ENCODE results near the gene GORASP2.

GORASP2 gene

GRCh38 chr2:170922634-170923494 lies 6.2 kb upstream of the GORASP2 start:
- DNase-seq (ENCODE audit: low read depth, low spot score), result no peak

GRCh38 chr2:170923799-170924198 lies 5.3 kb upstream of the GORASP2 start:
- no peak for DNase-seq (ENCODE audit: low read depth, low spot score)

- DNase-seq (ENCODE audit: low read depth, low spot score), result no peak
Measured at GRCh38 chr2:170924969-170925368, 4.1 kb upstream of the GORASP2 start.

GRCh38 chr2:170925923-170926322 lies 3.1 kb upstream of the GORASP2 start:
- no peak for DNase-seq (ENCODE audit: low read depth, low spot score)

GRCh38 chr2:170926743-170927297 lies 2.2 kb upstream of the GORASP2 start:
- no peak for DNase-seq (ENCODE audit: low read depth, low spot score)

GRCh38 chr2:170928036-170928823 lies 823 bp upstream of the GORASP2 start:
- no peak for DNase-seq (ENCODE audit: low read depth, low spot score)

GRCh38 chr2:170929686-170930050 lies 615 bp downstream of the GORASP2 start:
- no peak for DNase-seq (ENCODE audit: low read depth, low spot score)

GRCh38 chr2:170930131-170930990 lies 1.3 kb downstream of the GORASP2 start:
- DNase-seq (ENCODE audit: low read depth, low spot score), result no peak

- no peak for DNase-seq (ENCODE audit: low read depth, low spot score)
Measured at GRCh38 chr2:170930991-170931266, 1.9 kb downstream of the GORASP2 start.

GRCh38 chr2:170932166-170932565 lies 3.1 kb downstream of the GORASP2 start:
- no peak for DNase-seq (ENCODE audit: low read depth, low spot score)

- no peak for DNase-seq (ENCODE audit: low read depth, low spot score)
Measured at GRCh38 chr2:170932948-170933347, 3.9 kb downstream of the GORASP2 start.

GRCh38 chr2:170937709-170938379 lies 8.8 kb downstream of the GORASP2 start:
- no peak for DNase-seq (ENCODE audit: low read depth, low spot score)

- no peak for DNase-seq (ENCODE audit: low read depth, low spot score)
Measured at GRCh38 chr2:170940066-170940465, 11.0 kb downstream of the GORASP2 start.

- no peak for DNase-seq (ENCODE audit: low read depth, low spot score)
Measured at GRCh38 chr2:170942615-170943014, 13.6 kb downstream of the GORASP2 start.

GRCh38 chr2:170943041-170943440 lies 14.0 kb downstream of the GORASP2 start:
- DNase-seq (ENCODE audit: low read depth, low spot score), result no peak

- DNase-seq (ENCODE audit: low read depth, low spot score), result no peak
Measured at GRCh38 chr2:170943596-170943995, 14.5 kb downstream of the GORASP2 start.

- no peak for DNase-seq (ENCODE audit: low read depth, low spot score)
Measured at GRCh38 chr2:170944545-170944944, 15.5 kb downstream of the GORASP2 start.

- DNase-seq (ENCODE audit: low read depth, low spot score), result no peak
Measured at GRCh38 chr2:170949415-170949814, 20.4 kb downstream of the GORASP2 start.

GRCh38 chr2:170950221-170950761 lies 21.2 kb downstream of the GORASP2 start:
- no peak for DNase-seq (ENCODE audit: low read depth, low spot score)

GRCh38 chr2:170953941-170954340 lies 24.9 kb downstream of the GORASP2 start:
- DNase-seq (ENCODE audit: low read depth, low spot score), result no peak

GRCh38 chr2:170963386-170963785 lies 34.3 kb downstream of the GORASP2 start:
- DNase-seq (ENCODE audit: low read depth, low spot score), result no peak
